ENCODE results near the gene UNC50. TPM values are rescaled to one million over a fixed set of nuclear protein-coding genes. Genes with fewer than 3 reads are reported as not detected.

Gene UNC50
- total and polyA plus RNA-seq, 4 donors, result 22.2 to 37.9 (median 29.8) TPM

DNA sequence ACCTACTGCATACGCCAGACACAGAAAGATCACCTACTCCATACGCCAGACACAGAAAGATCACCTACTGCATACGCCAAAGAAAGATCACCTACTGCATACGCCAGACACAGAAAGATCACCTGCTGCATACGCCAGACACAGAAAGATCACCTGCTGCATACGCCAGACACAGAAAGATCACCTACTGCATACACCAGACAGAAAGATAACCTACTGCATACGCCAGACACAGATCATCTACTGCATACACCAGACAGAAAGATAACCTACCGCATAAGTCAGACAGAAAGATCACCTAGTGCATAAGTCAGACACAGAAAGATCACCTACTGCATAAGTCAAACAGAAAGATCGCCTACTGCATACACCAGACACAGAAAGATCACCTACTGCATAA, 25.9 kb upstream of the UNC50 start:
- DNase-seq (ENCODE audit: low spot score), result no peak
- H3K27me3 ChIP-seq (ENCODE audit: control insufficient read depth in 4 of 4, insufficient read depth in 4 of 4, low read length in 3 of 4), result no peaks in the 10 kb centered on the region
- peaks cover 0 to 10% (median 5%) of the 10 kb centered on the region in 4 donors for H3K36me3 ChIP-seq (ENCODE audit: control insufficient read depth in 4 of 4, insufficient read depth in 3 of 4, low read depth in 1 of 4, low read length in 3 of 4)
- H3K27ac ChIP-seq (ENCODE audit: low read depth in 1 of 2, low read length in 2 of 2), result no peak overlapping the region
- H3K4me3 ChIP-seq (ENCODE audit: low read depth in 1 of 3, low read length in 3 of 3), result no peak overlapping the region
- TF ChIP-seq TAF1 (conservative IDR thresholded peaks at IDR 0.05) (no peak), GABPA (IDR thresholded peaks at IDR 0.05 in 1 of 2, conservative IDR thresholded peaks at IDR 0.05 in 1 of 2) (no peak), EGR1 (IDR thresholded peaks at IDR 0.05; ENCODE audit: low read depth in 2 of 2) (no peak), RAD21 (IDR thresholded peaks at IDR 0.05) (no peak), HNF4G (IDR thresholded peaks at IDR 0.05) (no peak), YY1 (IDR thresholded peaks at IDR 0.05) (no peak), FOXA1 (IDR thresholded peaks at IDR 0.05) (no peak), RXRA (IDR thresholded peaks at IDR 0.05) (no peak), NR2F2 (IDR thresholded peaks at IDR 0.05) (no peak), JUND (IDR thresholded peaks at IDR 0.05) (no peak), HNF4A (conservative IDR thresholded peaks at IDR 0.05) (no peak), SP1 (IDR thresholded peaks at IDR 0.05) (no peak), FOXA2 (IDR thresholded peaks at IDR 0.05) (no peak)
- TF ChIP-seq, protein P1, sequence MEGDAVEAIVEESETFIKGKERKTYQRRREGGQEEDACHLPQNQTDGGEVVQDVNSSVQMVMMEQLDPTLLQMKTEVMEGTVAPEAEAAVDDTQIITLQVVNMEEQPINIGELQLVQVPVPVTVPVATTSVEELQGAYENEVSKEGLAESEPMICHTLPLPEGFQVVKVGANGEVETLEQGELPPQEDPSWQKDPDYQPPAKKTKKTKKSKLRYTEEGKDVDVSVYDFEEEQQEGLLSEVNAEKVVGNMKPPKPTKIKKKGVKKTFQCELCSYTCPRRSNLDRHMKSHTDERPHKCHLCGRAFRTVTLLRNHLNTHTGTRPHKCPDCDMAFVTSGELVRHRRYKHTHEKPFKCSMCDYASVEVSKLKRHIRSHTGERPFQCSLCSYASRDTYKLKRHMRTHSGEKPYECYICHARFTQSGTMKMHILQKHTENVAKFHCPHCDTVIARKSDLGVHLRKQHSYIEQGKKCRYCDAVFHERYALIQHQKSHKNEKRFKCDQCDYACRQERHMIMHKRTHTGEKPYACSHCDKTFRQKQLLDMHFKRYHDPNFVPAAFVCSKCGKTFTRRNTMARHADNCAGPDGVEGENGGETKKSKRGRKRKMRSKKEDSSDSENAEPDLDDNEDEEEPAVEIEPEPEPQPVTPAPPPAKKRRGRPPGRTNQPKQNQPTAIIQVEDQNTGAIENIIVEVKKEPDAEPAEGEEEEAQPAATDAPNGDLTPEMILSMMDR (IDR thresholded peaks at IDR 0.05; ENCODE audit: low read depth, low read length, missing input control), result no peak
- TF ChIP-seq, protein P2, sequence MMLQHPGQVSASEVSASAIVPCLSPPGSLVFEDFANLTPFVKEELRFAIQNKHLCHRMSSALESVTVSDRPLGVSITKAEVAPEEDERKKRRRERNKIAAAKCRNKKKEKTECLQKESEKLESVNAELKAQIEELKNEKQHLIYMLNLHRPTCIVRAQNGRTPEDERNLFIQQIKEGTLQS (IDR thresholded peaks at IDR 0.05), result no peak
- TF ChIP-seq, protein P3, sequence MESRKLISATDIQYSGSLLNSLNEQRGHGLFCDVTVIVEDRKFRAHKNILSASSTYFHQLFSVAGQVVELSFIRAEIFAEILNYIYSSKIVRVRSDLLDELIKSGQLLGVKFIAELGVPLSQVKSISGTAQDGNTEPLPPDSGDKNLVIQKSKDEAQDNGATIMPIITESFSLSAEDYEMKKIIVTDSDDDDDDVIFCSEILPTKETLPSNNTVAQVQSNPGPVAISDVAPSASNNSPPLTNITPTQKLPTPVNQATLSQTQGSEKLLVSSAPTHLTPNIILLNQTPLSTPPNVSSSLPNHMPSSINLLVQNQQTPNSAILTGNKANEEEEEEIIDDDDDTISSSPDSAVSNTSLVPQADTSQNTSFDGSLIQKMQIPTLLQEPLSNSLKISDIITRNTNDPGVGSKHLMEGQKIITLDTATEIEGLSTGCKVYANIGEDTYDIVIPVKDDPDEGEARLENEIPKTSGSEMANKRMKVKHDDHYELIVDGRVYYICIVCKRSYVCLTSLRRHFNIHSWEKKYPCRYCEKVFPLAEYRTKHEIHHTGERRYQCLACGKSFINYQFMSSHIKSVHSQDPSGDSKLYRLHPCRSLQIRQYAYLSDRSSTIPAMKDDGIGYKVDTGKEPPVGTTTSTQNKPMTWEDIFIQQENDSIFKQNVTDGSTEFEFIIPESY (IDR thresholded peaks at IDR 0.05), result no peak
- TF ChIP-seq, protein P4, sequence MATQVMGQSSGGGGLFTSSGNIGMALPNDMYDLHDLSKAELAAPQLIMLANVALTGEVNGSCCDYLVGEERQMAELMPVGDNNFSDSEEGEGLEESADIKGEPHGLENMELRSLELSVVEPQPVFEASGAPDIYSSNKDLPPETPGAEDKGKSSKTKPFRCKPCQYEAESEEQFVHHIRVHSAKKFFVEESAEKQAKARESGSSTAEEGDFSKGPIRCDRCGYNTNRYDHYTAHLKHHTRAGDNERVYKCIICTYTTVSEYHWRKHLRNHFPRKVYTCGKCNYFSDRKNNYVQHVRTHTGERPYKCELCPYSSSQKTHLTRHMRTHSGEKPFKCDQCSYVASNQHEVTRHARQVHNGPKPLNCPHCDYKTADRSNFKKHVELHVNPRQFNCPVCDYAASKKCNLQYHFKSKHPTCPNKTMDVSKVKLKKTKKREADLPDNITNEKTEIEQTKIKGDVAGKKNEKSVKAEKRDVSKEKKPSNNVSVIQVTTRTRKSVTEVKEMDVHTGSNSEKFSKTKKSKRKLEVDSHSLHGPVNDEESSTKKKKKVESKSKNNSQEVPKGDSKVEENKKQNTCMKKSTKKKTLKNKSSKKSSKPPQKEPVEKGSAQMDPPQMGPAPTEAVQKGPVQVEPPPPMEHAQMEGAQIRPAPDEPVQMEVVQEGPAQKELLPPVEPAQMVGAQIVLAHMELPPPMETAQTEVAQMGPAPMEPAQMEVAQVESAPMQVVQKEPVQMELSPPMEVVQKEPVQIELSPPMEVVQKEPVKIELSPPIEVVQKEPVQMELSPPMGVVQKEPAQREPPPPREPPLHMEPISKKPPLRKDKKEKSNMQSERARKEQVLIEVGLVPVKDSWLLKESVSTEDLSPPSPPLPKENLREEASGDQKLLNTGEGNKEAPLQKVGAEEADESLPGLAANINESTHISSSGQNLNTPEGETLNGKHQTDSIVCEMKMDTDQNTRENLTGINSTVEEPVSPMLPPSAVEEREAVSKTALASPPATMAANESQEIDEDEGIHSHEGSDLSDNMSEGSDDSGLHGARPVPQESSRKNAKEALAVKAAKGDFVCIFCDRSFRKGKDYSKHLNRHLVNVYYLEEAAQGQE (IDR thresholded peaks at IDR 0.05), result no peak
- TF ChIP-seq, protein P5, sequence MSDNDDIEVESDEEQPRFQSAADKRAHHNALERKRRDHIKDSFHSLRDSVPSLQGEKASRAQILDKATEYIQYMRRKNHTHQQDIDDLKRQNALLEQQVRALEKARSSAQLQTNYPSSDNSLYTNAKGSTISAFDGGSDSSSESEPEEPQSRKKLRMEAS (IDR thresholded peaks at IDR 0.05), result no peak
- peaks cover 0 to 7% (median 3%) of the 10 kb centered on the region in 4 donors for H3K4me1 ChIP-seq (ENCODE audit: control insufficient read depth in 4 of 4, insufficient read depth in 4 of 4, low read length in 3 of 4)
- H3K9ac ChIP-seq (ENCODE audit: low read depth in 1 of 2, low read length in 2 of 2), result no peak overlapping the region
- no peaks in the 10 kb centered on the region for H3K9me3 ChIP-seq (ENCODE audit: control insufficient read depth in 4 of 4, low read length in 3 of 4)
- 96% methylated on average over 9 of the region's 9 CpGs for WGBS
